Stomach smooth muscle (tissue), 2 donors: ENCODE data around the gene MYO3B.
A peak's percentile ranks its signal among the peaks of the same experiment; 100 is the strongest.

ENCODE experiments used
- H3K27ac ChIP-seq: one replicate; pipeline ENCODE4 v1.7.0; 2013; ENCODE audit warnings: mild to moderate bottlenecking, low read length, inconsistent platforms
- H3K27me3 ChIP-seq, 2 donors: one replicate each; pipeline ENCODE4 v1.7.0; 2013; ENCODE audit warnings: low read length in 2 of 2; ENCODE audit not compliant: insufficient read depth in 2 of 2, control insufficient read depth in 1 of 2
- H3K36me3 ChIP-seq, 2 donors: one replicate each; pipeline ENCODE4 v1.7.0; 2013; ENCODE audit warnings: low read length in 2 of 2; ENCODE audit not compliant: control insufficient read depth in 2 of 2, insufficient read depth in 2 of 2
- H3K4me1 ChIP-seq: one replicate; pipeline ENCODE4 v1.7.0; 2013; ENCODE audit warnings: low read length; ENCODE audit not compliant: control insufficient read depth, insufficient read depth
- H3K4me3 ChIP-seq, 2 donors: one replicate each; pipeline ENCODE4 v1.7.0; 2013; ENCODE audit warnings: low read length in 2 of 2
- H3K9ac ChIP-seq, 2 donors: one replicate each; pipeline ENCODE4 v1.7.0; 2013; ENCODE audit warnings: low read length in 2 of 2, mild to moderate bottlenecking in 1 of 2
- H3K9me3 ChIP-seq, 2 donors: one replicate each; pipeline ENCODE4 v1.7.0; 2013; ENCODE audit warnings: low read length in 2 of 2; ENCODE audit not compliant: control insufficient read depth in 2 of 2
- donor health status: healthy.
- donor health status: Pancreatic carcinoma.

The MYO3B gene

GRCh38 chr2:170582751-170583463 is 405.0 kb downstream of the MYO3B start:
- Histone ChIP-seq H3K9me3 (no peaks in the 10 kb centered on the region), H3K27ac (no peak overlapping the region), H3K27me3 (no peaks in the 10 kb centered on the region), H3K4me3 (no peak overlapping the region), H3K9ac (no peak overlapping the region), H3K36me3 (no peaks in the 10 kb centered on the region), H3K4me1 (no peaks in the 10 kb centered on the region)

- no peaks in the 10 kb centered on the region for H3K4me1 ChIP-seq
- no peaks in the 10 kb centered on the region for H3K27me3 ChIP-seq
- H3K36me3 ChIP-seq: no peaks in the 10 kb centered on the region
- no peak overlapping the region for H3K27ac ChIP-seq
- H3K9me3 ChIP-seq: no peaks in the 10 kb centered on the region
- H3K4me3 ChIP-seq: no peak overlapping the region
- H3K9ac ChIP-seq: no peak overlapping the region
Measured at GRCh38 chr2:170585067-170585466, 407.1 kb downstream of the MYO3B start.

- Histone ChIP-seq H3K27ac (no peak overlapping the region), H3K27me3 (no peaks in the 10 kb centered on the region), H3K36me3 (no peaks in the 10 kb centered on the region), H3K9me3 (no peaks in the 10 kb centered on the region), H3K4me3 (no peak overlapping the region), H3K9ac (no peak overlapping the region), H3K4me1 (no peaks in the 10 kb centered on the region)
Measured at GRCh38 chr2:170586571-170587095, 408.7 kb downstream of the MYO3B start.

GRCh38 chr2:170587117-170587516 is 409.2 kb downstream of the MYO3B start:
- Histone ChIP-seq H3K9ac (no peak overlapping the region), H3K9me3 (no peaks in the 10 kb centered on the region), H3K36me3 (no peaks in the 10 kb centered on the region), H3K4me3 (no peak overlapping the region), H3K4me1 (no peaks in the 10 kb centered on the region), H3K27ac (no peak overlapping the region), H3K27me3 (no peaks in the 10 kb centered on the region)

- Histone ChIP-seq H3K4me1 (no peaks in the 10 kb centered on the region), H3K36me3 (no peaks in the 10 kb centered on the region), H3K4me3 (no peak overlapping the region), H3K27ac (no peak overlapping the region), H3K27me3 (no peaks in the 10 kb centered on the region), H3K9ac (no peak overlapping the region), H3K9me3 (no peaks in the 10 kb centered on the region)
Measured at GRCh38 chr2:170587922-170588321, 410.0 kb downstream of the MYO3B start.

- no peaks in the 10 kb centered on the region for H3K36me3 ChIP-seq
- no peaks in the 10 kb centered on the region for H3K9me3 ChIP-seq
- no peaks in the 10 kb centered on the region for H3K4me1 ChIP-seq
- no peak overlapping the region for H3K27ac ChIP-seq
- no peak overlapping the region for H3K9ac ChIP-seq
- no peaks in the 10 kb centered on the region for H3K27me3 ChIP-seq
- no peak overlapping the region for H3K4me3 ChIP-seq
Measured at GRCh38 chr2:170588729-170589128, 410.8 kb downstream of the MYO3B start.

GRCh38 chr2:170596576-170596975 is 418.6 kb downstream of the MYO3B start:
- Histone ChIP-seq H3K27ac (no peak overlapping the region), H3K4me3 (no peak overlapping the region), H3K27me3 (no peaks in the 10 kb centered on the region), H3K9me3 (no peaks in the 10 kb centered on the region), H3K36me3 (no peaks in the 10 kb centered on the region), H3K9ac (no peak overlapping the region), H3K4me1 (peaks cover 11% of the 10 kb centered on the region)

- H3K36me3 ChIP-seq: no peaks in the 10 kb centered on the region
- H3K9ac ChIP-seq: no peak overlapping the region
- no peaks in the 10 kb centered on the region for H3K27me3 ChIP-seq
- H3K9me3 ChIP-seq: no peaks in the 10 kb centered on the region
- peaks cover 11% of the 10 kb centered on the region for H3K4me1 ChIP-seq
- H3K27ac ChIP-seq: peak overlapping the region; percentile 55
- peak overlapping the region in 1 of 2 donors; percentile 29 for H3K4me3 ChIP-seq
Measured at GRCh38 chr2:170598067-170598395, 420.1 kb downstream of the MYO3B start.

- H3K27ac ChIP-seq: no peak overlapping the region
- H3K36me3 ChIP-seq: no peaks in the 10 kb centered on the region
- H3K9me3 ChIP-seq: no peaks in the 10 kb centered on the region
- H3K4me3 ChIP-seq: no peak overlapping the region
- H3K9ac ChIP-seq: no peak overlapping the region
- peaks cover 11% of the 10 kb centered on the region for H3K4me1 ChIP-seq
- no peaks in the 10 kb centered on the region for H3K27me3 ChIP-seq
Measured at GRCh38 chr2:170601489-170601888, 423.5 kb downstream of the MYO3B start.

GRCh38 chr2:170605862-170606261 is 427.9 kb downstream of the MYO3B start:
- Histone ChIP-seq H3K9me3 (no peaks in the 10 kb centered on the region), H3K27ac (no peak overlapping the region), H3K4me1 (no peaks in the 10 kb centered on the region), H3K4me3 (no peak overlapping the region), H3K27me3 (no peaks in the 10 kb centered on the region), H3K36me3 (no peaks in the 10 kb centered on the region), H3K9ac (no peak overlapping the region)

GRCh38 chr2:170607171-170607570 is 429.2 kb downstream of the MYO3B start:
- Histone ChIP-seq H3K36me3 (no peaks in the 10 kb centered on the region), H3K27me3 (no peaks in the 10 kb centered on the region), H3K9me3 (no peaks in the 10 kb centered on the region), H3K4me3 (no peak overlapping the region), H3K4me1 (no peaks in the 10 kb centered on the region), H3K27ac (no peak overlapping the region), H3K9ac (no peak overlapping the region)
